H1 (cell line): ENCODE results near the gene SEC24C. TPM values are rescaled to one million over a fixed set of nuclear protein-coding genes. Genes with fewer than 3 reads are reported as not detected.

Source experiments
- CBX8 ChIP-seq: fragments of 300-800, 300-1000 bp; sonication (generic); IDR thresholded peaks from 2 replicates; pipeline ENCODE4 v1.7.1; 2016; ENCODE audit warnings: low read depth, low read length, borderline replicate concordance
- CHD1 ChIP-seq: IDR thresholded peaks from 2 replicates; pipeline ENCODE4 v1.6.1; 2012; ENCODE audit warnings: low read depth, low read length, improper control_type of control experiment
- CHD7 ChIP-seq: fragments of 300-600 bp; sonication (generic); IDR thresholded peaks from 2 replicates; pipeline ENCODE4 v1.7.1; 2012; ENCODE audit warnings: low read length, moderate library complexity, mild to moderate bottlenecking, inconsistent platforms; ENCODE audit not compliant: insufficient replicate concordance
- CREB1 ChIP-seq: IDR thresholded peaks from 2 replicates; pipeline ENCODE4 v1.6.1; 2012; ENCODE audit warnings: inconsistent platforms
- HDAC6 ChIP-seq: IDR thresholded peaks from one replicate; pipeline ENCODE4 v1.7.1; 2012; ENCODE audit warnings: low read depth, mild to moderate bottlenecking, inconsistent platforms, low read length, moderate library complexity
- POLR2A ChIP-seq, 2 experiments: IDR thresholded peaks; 1 replicate in 1 of 2; 2 replicates in 1 of 2; pipeline ENCODE4 v1.6.1; 2011; ENCODE audit warnings: low read depth in 2 of 2, low read length in 2 of 2, mild to moderate bottlenecking in 2 of 2; ENCODE audit errors: control extremely low read depth in 1 of 2
- POU5F1 ChIP-seq: IDR thresholded peaks from 2 replicates; pipeline ENCODE4 v1.6.1; 2011; ENCODE audit warnings: low read depth, mild to moderate bottlenecking, low read length, moderate library complexity
- SP2 ChIP-seq: IDR thresholded peaks from 2 replicates; pipeline ENCODE4 v1.6.1; 2012; ENCODE audit warnings: mild to moderate bottlenecking, low read length, inconsistent platforms
- SUZ12 ChIP-seq: fragments of 200-600 bp; sonication (generic); IDR thresholded peaks from 2 replicates; pipeline ENCODE4 v1.6.1; 2012; ENCODE audit warnings: mild to moderate bottlenecking, inconsistent platforms, low read length, moderate library complexity, mixed read lengths
- TAF7 ChIP-seq: optimal IDR thresholded peaks from 2 replicates; pipeline ENCODE3; 2011; ENCODE audit warnings: low read depth, mild to moderate bottlenecking, inconsistent platforms, low read length, moderate library complexity, borderline replicate concordance
- polyA plus RNA-seq, 7 experiments: library from polyadenylated mRNA; depleted of rRNA in 3 of 7; stranded (reverse) in 5 of 7; unstranded in 2 of 7; fragments of >200 nt in 5 of 7; fragments of 200-250 nt in 2 of 7; gene quantifications; 1 replicate in 5 of 7; 2 replicates in 1 of 7; 4 replicates in 1 of 7; pipeline versions ENCODE4 v1.2.1 to v1.2.3, GENCODE V29; 2011 to 2013; ENCODE audit warnings: missing spikeins in 2 of 7, mixed read lengths in 2 of 7
- total RNA-seq: library from RNA; stranded (reverse); fragmentation: NEBNext Ultra II Directional; extraction: Animal tissue kit (Norgen Biotek cat#: 25700); gene quantifications from 2 replicates; pipeline ENCODE4 v1.2.1, GENCODE V29; 2021

The SEC24C gene
- total and polyA plus RNA-seq, 2 of the 8 experiments (the other 6 are each of a cell fraction or from before 2014, with no cell fraction given) = 63.2 to 67.4 TPM

- no peak for TF ChIP-seq CHD7
- no peak for TF ChIP-seq TAF7
- TF ChIP-seq CREB1 = no peak
- TF ChIP-seq CBX8 = no peak
- TF ChIP-seq HDAC6 = no peak
- TF ChIP-seq CHD1 = no peak
- no peak for TF ChIP-seq POU5F1
- TF ChIP-seq SUZ12 = no peak
- no peak for TF ChIP-seq POLR2A (IDR thresholded peaks at IDR 0.05; ENCODE audit: control extremely low read depth in 1 of 2, low read depth in 2 of 2, low read length in 2 of 2)
- TF ChIP-seq SP2 = no peak
These were observed 44.9 kb downstream of the SEC24C start (continued) for GRCh38 chr10:73788864-73789658.
